Stimulated activated CD4-positive, alpha-beta T cell treated with anti-CD3 and anti-CD28 coated beads, Interleukin-1b, Interleukin-23, amount 100 ng/mL, for 1 hour (primary cell): ENCODE data around the gene MTURN.
"Not testable (repeated sequence)": the region's sequence is repeated elsewhere in the genome, so short reads cannot be mapped to it uniquely, and the experiment has no call there.

Experiments
- DNase-seq, 2 donors: peaks; one replicate each; pipeline ENCODE4 v3.0.0-alpha.2; 2020; ENCODE audit warnings: low read depth in 2 of 2

The MTURN gene

GRCh38 chr7:30178748-30179436 is 44.1 kb downstream of the MTURN start:
- no peak for DNase-seq

- DNase-seq: no peak
Measured at GRCh38 chr7:30180718-30181117, 45.9 kb downstream of the MTURN start.

GRCh38 chr7:30181211-30181610 is 46.4 kb downstream of the MTURN start:
- no peak for DNase-seq

GRCh38 chr7:30181736-30182522 is 47.1 kb downstream of the MTURN start:
- DNase-seq: no peak

GRCh38 chr7:30182814-30183213 is 48.0 kb downstream of the MTURN start:
- no peak for DNase-seq

GRCh38 chr7:30183749-30184369 is 49.1 kb downstream of the MTURN start:
- no peak for DNase-seq

- no peak for DNase-seq
Measured at GRCh38 chr7:30184791-30185487, 50.2 kb downstream of the MTURN start.

GRCh38 chr7:30185496-30185895 is 50.7 kb downstream of the MTURN start:
- DNase-seq: no peak

GRCh38 chr7:30186725-30187124 is 51.9 kb downstream of the MTURN start:
- DNase-seq: no peak

GRCh38 chr7:30187513-30187912 is 52.7 kb downstream of the MTURN start:
- no peak for DNase-seq

- DNase-seq: not testable (repeated sequence)
Measured at GRCh38 chr7:30188381-30188780, 53.6 kb downstream of the MTURN start.

- DNase-seq: no peak
Measured at GRCh38 chr7:30188811-30189210, 54.0 kb downstream of the MTURN start.

GRCh38 chr7:30191809-30192208 is 57.0 kb downstream of the MTURN start:
- DNase-seq: no peak

- no peak for DNase-seq
Measured at GRCh38 chr7:30193336-30193943, 58.7 kb downstream of the MTURN start.

GRCh38 chr7:30196408-30196807 is 61.6 kb downstream of the MTURN start:
- DNase-seq: no peak

- no peak for DNase-seq
Measured at GRCh38 chr7:30197438-30197837, 62.7 kb downstream of the MTURN start.

- DNase-seq: no peak
Measured at GRCh38 chr7:30199271-30199670, 64.5 kb downstream of the MTURN start.

GRCh38 chr7:30200591-30200990 is 65.8 kb downstream of the MTURN start:
- no peak for DNase-seq

- DNase-seq: no peak
Measured at GRCh38 chr7:30201161-30201666, 66.4 kb downstream of the MTURN start.

GRCh38 chr7:30201921-30202320 is 67.1 kb downstream of the MTURN start:
- no peak for DNase-seq

GRCh38 chr7:30202671-30203070 is 67.9 kb downstream of the MTURN start:
- no peak for DNase-seq

GRCh38 chr7:30206491-30206890 is 71.7 kb downstream of the MTURN start:
- DNase-seq: no peak
